ENCODE data around the gene STX4. TPM values are rescaled to one million over a fixed set of nuclear protein-coding genes. Genes with fewer than 3 reads are reported as not detected.

STX4 gene
- polyA plus RNA-seq, 1 donor (not counting 4 experiments of a cell fraction or from before 2014, with no cell fraction given), result 43.6 TPM

GRCh38 chr16:31055613-31056012 is 22.3 kb downstream of the STX4 start:
- no peaks in the 10 kb centered on the region for H3K79me2 ChIP-seq (ENCODE audit: control insufficient read depth, insufficient read depth, low read length)
- no peak overlapping the region for H3K4me2 ChIP-seq (ENCODE audit: control insufficient read depth, extremely low read depth, insufficient read depth, low read depth, low read length)
- no peak overlapping the region for H3K27ac ChIP-seq (ENCODE audit: control insufficient read depth, insufficient read depth, low read length)
- H3K9me3 ChIP-seq (ENCODE audit: control insufficient read depth, low read depth, low read length), result no peaks in the 10 kb centered on the region
- H3K4me1 ChIP-seq (ENCODE audit: control insufficient read depth, extremely low read depth, insufficient read depth, low read length), result peaks cover 13% of the 10 kb centered on the region
- FAIRE-seq, result no peak
- H3K4me3 ChIP-seq (ENCODE audit: control insufficient read depth in 2 of 3, extremely low read depth in 1 of 3, insufficient read depth in 2 of 3, low read depth in 1 of 3, low read length in 3 of 3), result no peak overlapping the region
- H4K20me1 ChIP-seq (ENCODE audit: control insufficient read depth, extremely low read depth, insufficient read depth, low read length), result no peaks in the 10 kb centered on the region
- dilution Hi-C loops (cut with MboI; ENCODE audit: extremely low pct_ligation_motif_present, low sequenced_read_pairs), result no loop called here
- no peak for DNase-seq (ENCODE audit: low read depth, low spot score)
- TF ChIP-seq EZH2 (IDR thresholded peaks at IDR 0.05; ENCODE audit: low read length), result no peak
- no peak for TF ChIP-seq CTCF (optimal IDR thresholded peaks at IDR 0.05 in 1 of 3, IDR thresholded peaks at IDR 0.05 in 1 of 3, conservative IDR thresholded peaks at IDR 0.05 in 1 of 3; ENCODE audit: extremely low read depth in 1 of 3, insufficient read depth in 2 of 3, low read length in 3 of 3)
- no peak overlapping the region for H2AFZ ChIP-seq (ENCODE audit: control insufficient read depth, low read length)
- H3K36me3 ChIP-seq (ENCODE audit: control insufficient read depth in 2 of 2, extremely low read depth in 1 of 2, insufficient read depth in 2 of 2, low read length in 2 of 2), result peaks cover 4 to 5% of the 10 kb centered on the region in 2 experiments
- no peaks in the 10 kb centered on the region for H3K9me1 ChIP-seq (ENCODE audit: control insufficient read depth, extremely low read depth, insufficient read depth, low read length)
- H3K9ac ChIP-seq (ENCODE audit: control insufficient read depth, extremely low read depth, insufficient read depth, low read length), result no peak overlapping the region
- no peaks in the 10 kb centered on the region for H3K27me3 ChIP-seq (ENCODE audit: control insufficient read depth, extremely low read depth, insufficient read depth, low read length)

GRCh38 chr16:31061126-31061812 is 27.9 kb downstream of the STX4 start:
- DNase-seq (ENCODE audit: low read depth, low spot score) (no peak), FAIRE-seq (no peak)
- TF ChIP-seq EZH2 (IDR thresholded peaks at IDR 0.05; ENCODE audit: low read length), result no peak
- no peak for TF ChIP-seq CTCF (optimal IDR thresholded peaks at IDR 0.05 in 1 of 3, IDR thresholded peaks at IDR 0.05 in 1 of 3, conservative IDR thresholded peaks at IDR 0.05 in 1 of 3; ENCODE audit: extremely low read depth in 1 of 3, insufficient read depth in 2 of 3, low read length in 3 of 3)
- Histone ChIP-seq H3K79me2 (ENCODE audit: control insufficient read depth, insufficient read depth, low read length) (peaks cover 37% of the 10 kb centered on the region), H3K27ac (ENCODE audit: control insufficient read depth, insufficient read depth, low read length) (no peak overlapping the region), H3K27me3 (ENCODE audit: control insufficient read depth, extremely low read depth, insufficient read depth, low read length) (no peaks in the 10 kb centered on the region), H3K4me1 (ENCODE audit: control insufficient read depth, extremely low read depth, insufficient read depth, low read length) (peaks cover 13% of the 10 kb centered on the region), H3K4me3 (ENCODE audit: control insufficient read depth in 2 of 3, extremely low read depth in 1 of 3, insufficient read depth in 2 of 3, low read depth in 1 of 3, low read length in 3 of 3) (no peak overlapping the region), H2AFZ (ENCODE audit: control insufficient read depth, low read length) (no peak overlapping the region), H3K9me1 (ENCODE audit: control insufficient read depth, extremely low read depth, insufficient read depth, low read length) (no peaks in the 10 kb centered on the region), H3K9me3 (ENCODE audit: control insufficient read depth, low read depth, low read length) (no peaks in the 10 kb centered on the region), H3K9ac (ENCODE audit: control insufficient read depth, extremely low read depth, insufficient read depth, low read length) (no peak overlapping the region), H3K4me2 (ENCODE audit: control insufficient read depth, extremely low read depth, insufficient read depth, low read depth, low read length) (no peak overlapping the region), H4K20me1 (ENCODE audit: control insufficient read depth, extremely low read depth, insufficient read depth, low read length) (no peaks in the 10 kb centered on the region), H3K36me3 (ENCODE audit: control insufficient read depth in 2 of 2, extremely low read depth in 1 of 2, insufficient read depth in 2 of 2, low read length in 2 of 2) (peaks cover 10 to 19% of the 10 kb centered on the region in 2 experiments)
- dilution Hi-C loops (cut with MboI; ENCODE audit: extremely low pct_ligation_motif_present, low sequenced_read_pairs), result no loop called here
